B cell (primary cell): Measurements from ENCODE around the gene FAM120A. TPM values are rescaled to one million over a fixed set of nuclear protein-coding genes. Genes with fewer than 3 reads are reported as not detected.
A peak's percentile ranks its signal among the peaks of the same experiment; 100 is the strongest.

Experiments used
- ATAC-seq: fragments of 200-7000 bp; cut with Tn5 transposase; one replicate; pipeline ENCODE4 v1.10.0; 2021; ENCODE audit warnings: low read depth, mild to moderate bottlenecking, moderate number of reproducible peaks, moderate library complexity
- CTCF ChIA-PET: fragments of 350-600 bp; sonication (Branson Sonifier 250); formaldehyde crosslinking; loops from one replicate; lab custom pipeline; 2021; ENCODE audit warnings: antibody characterized with exemption, inconsistent platforms; lab: Charles Lee
- POLR2A ChIA-PET: fragments of 350-600 bp; sonication (Branson Sonifier 250); formaldehyde crosslinking; loops from one replicate; lab custom pipeline; 2021; ENCODE audit warnings: antibody characterized with exemption; lab: Charles Lee
- DNase-seq: peaks from one replicate; pipeline ENCODE4 v3.0.0; 2013
- H2AFZ ChIP-seq: 2 replicates; pipeline ENCODE4 v1.6.1; 2012; ENCODE audit warnings: mild to moderate bottlenecking, low read depth, low read length; ENCODE audit not compliant: insufficient read depth, poor library complexity, severe bottlenecking
- H3K27ac ChIP-seq, 2 donors: 1 replicate in 1 of 2; 2 replicates in 1 of 2; pipeline ENCODE4 v1.5.1; 2012 to 2013; ENCODE audit warnings: low read length in 2 of 2, mild to moderate bottlenecking in 2 of 2, moderate library complexity in 1 of 2
- H3K27me3 ChIP-seq, 4 experiments: fragments of 200-600 bp in 1 of 4; sonication (generic) in 1 of 4; replicated peaks in 1 of 4; 1 replicate in 2 of 4; 2 replicates in 2 of 4; pipeline versions ENCODE4 v1.6.1 to v1.7.0; 2013 to 2016; ENCODE audit warnings: low read length in 3 of 4, mild to moderate bottlenecking in 2 of 4, mixed read lengths in 1 of 4, moderate library complexity in 1 of 4; ENCODE audit not compliant: insufficient read depth in 4 of 4, control insufficient read depth in 3 of 4; ENCODE audit errors: control extremely low read depth in 1 of 4
- H3K36me3 ChIP-seq, 2 experiments: replicated peaks in 1 of 2; 1 replicate in 1 of 2; 2 replicates in 1 of 2; pipeline versions ENCODE4 v1.6.1 to v1.7.1; 2013; ENCODE audit warnings: low read length in 1 of 2; ENCODE audit not compliant: insufficient read depth in 2 of 2, control insufficient read depth in 1 of 2; ENCODE audit errors: control extremely low read depth in 1 of 2, extremely low read depth in 1 of 2
- H3K4me1 ChIP-seq, 2 donors: fragments of 200-600 bp in 1 of 2; sonication (generic) in 1 of 2; 1 replicate in 1 of 2; 2 replicates in 1 of 2; pipeline versions ENCODE4 v1.5.1 to v1.6.1; 2013 to 2017; ENCODE audit warnings: low read length in 2 of 2; ENCODE audit not compliant: control insufficient read depth in 2 of 2, insufficient read depth in 2 of 2
- H3K4me2 ChIP-seq: replicated peaks from 2 replicates; pipeline ENCODE3; 2012; ENCODE audit warnings: mild to moderate bottlenecking, low read depth, low read length; ENCODE audit not compliant: poor library complexity, severe bottlenecking
- H3K4me3 ChIP-seq, 5 experiments: fragments of 200-600 bp in 1 of 5; sonication (generic) in 1 of 5; 1 replicate in 3 of 5; 2 replicates in 2 of 5; pipeline versions ENCODE4 v1.5.1 to v1.7.0; 2011 to 2016; ENCODE audit warnings: low read length in 4 of 5, mild to moderate bottlenecking in 4 of 5, low read depth in 2 of 5, control low read depth in 1 of 5, moderate library complexity in 1 of 5; ENCODE audit not compliant: insufficient read depth in 1 of 5; ENCODE audit errors: control extremely low read depth in 1 of 5, extremely low read depth in 1 of 5
- H3K79me2 ChIP-seq: fragments of 200-600 bp; sonication (generic); one replicate; pipeline ENCODE4 v1.6.0; 2016; ENCODE audit warnings: low read length; ENCODE audit not compliant: control insufficient read depth, insufficient read depth
- H3K9ac ChIP-seq: fragments of 200-600 bp; sonication (generic); 2 replicates; pipeline ENCODE4 v1.6.1; 2017; ENCODE audit warnings: mild to moderate bottlenecking, low read length, moderate library complexity
- H3K9me3 ChIP-seq, 3 donors: one replicate each; pipeline versions ENCODE4 v1.6.1 to v1.7.1; 2013; ENCODE audit warnings: low read length in 2 of 3; ENCODE audit not compliant: control insufficient read depth in 2 of 3, insufficient read depth in 1 of 3; ENCODE audit errors: control extremely low read depth in 1 of 3
- H4K20me1 ChIP-seq: 2 replicates; pipeline ENCODE4 v1.6.0; 2012; ENCODE audit warnings: mild to moderate bottlenecking, low read length; ENCODE audit not compliant: insufficient read depth, control insufficient read depth, poor library complexity, severe bottlenecking
- H3K27ac Mint-ChIP-seq: one replicate; pipeline ENCODE4 v1.8.0; 2021; ENCODE audit warnings: mixed read lengths
- H3K27me3 Mint-ChIP-seq: one replicate; pipeline ENCODE4 v1.8.0; 2021; ENCODE audit warnings: mixed read lengths
- H3K4me1 Mint-ChIP-seq: one replicate; pipeline ENCODE4 v1.8.0; 2021; ENCODE audit warnings: mixed read lengths
- H3K4me3 Mint-ChIP-seq: one replicate; pipeline ENCODE4 v1.8.0; 2021; ENCODE audit warnings: mixed read lengths
- H3K9me3 Mint-ChIP-seq: one replicate; pipeline ENCODE4 v1.8.0; 2022; ENCODE audit warnings: mixed read lengths; ENCODE audit not compliant: insufficient read depth
- EZH2 ChIP-seq: IDR thresholded peaks from 2 replicates; pipeline ENCODE4 v1.6.1; 2012; ENCODE audit warnings: borderline replicate concordance, low read depth, mild to moderate bottlenecking, moderate library complexity, low read length; ENCODE audit not compliant: insufficient read depth, poor library complexity, severe bottlenecking
- WGBS: methylation state at CpG from one replicate; pipeline ENCODE4 v1.1.5; 2013; ENCODE audit warnings: missing lambda C conversion rate; ENCODE audit not compliant: insufficient coverage; 5-methylcytosine and 5-hydroxymethylcytosine counted together
- intact Hi-C: fragments of 100-400 bp; cut with micrococcal nuclease; formaldehyde crosslinking; loops from one replicate; pipeline ENCODE4 v1.10.0; 2022
- polyA plus RNA-seq: library from polyadenylated mRNA; depleted of rRNA; stranded (reverse); fragments of >200 nt; gene quantifications from 2 replicates; pipeline ENCODE4 v1.2.3, GENCODE V29; 2012
- total RNA-seq, 2 donors: library from RNA; stranded (reverse); fragments of 120-200 nt in 1 of 2; gene quantifications; 1 replicate in 1 of 2; 2 replicates in 1 of 2; pipeline versions ENCODE4 v1.2.3 to v1.2.4, GENCODE V29; 2013 to 2022
- TF ChIP-seq, protein P1 (sequence below): fragments of 200-600 bp; IDR thresholded peaks from one replicate; pipeline ENCODE4 v1.8.0; 2022; ENCODE audit warnings: antibody characterized with exemption, mild to moderate bottlenecking

The FAM120A gene
- total and polyA plus RNA-seq, 2 donors (not counting 1 experiment from before 2014, with no cell fraction given) = 48.4 to 105 TPM

GRCh38 chr9:93574900-93575795, 123.7 kb downstream of the FAM120A start:
- intact Hi-C loops = no loop called here
- ChIA-PET CTCF (interaction anchor here (1.7 kb wide), 1 partner anchor 9 kb away, joined by 10 read pairs; no protein-coding TSS in a partner anchor), POLR2A (interaction anchor here (2.1 kb wide), 1 partner anchor 9 kb away, joined by 13 read pairs; no protein-coding TSS in a partner anchor)
- Histone ChIP-seq H3K36me3 (no peaks in the 10 kb centered on the region), H2AFZ (peak overlapping the region; percentile 86), H3K79me2 (peaks cover 18% of the 10 kb centered on the region), H3K4me3 (peak overlapping the region; percentile 58 to 80 (median 68)), H3K9me3 (no peaks in the 10 kb centered on the region), H3K4me2 (peak overlapping the region; percentile 96), H4K20me1 (peaks cover 8% of the 10 kb centered on the region), H3K4me1 (peaks cover 14 to 22% of the 10 kb centered on the region in 2 donors), H3K27ac (peak overlapping the region; percentile 55 to 77), H3K9ac (peak overlapping the region; percentile 81), H3K27me3 (no peaks in the 10 kb centered on the region)
- no peak for ATAC-seq
- Mint-ChIP-seq H3K27me3 (no peaks in the 10 kb centered on the region), H3K9me3 (no peaks in the 10 kb centered on the region), H3K4me1 (peaks cover 27% of the 10 kb centered on the region), H3K27ac (peak overlapping the region; percentile 93), H3K4me3 (peak overlapping the region; percentile 92)
- TF ChIP-seq, protein P1, sequence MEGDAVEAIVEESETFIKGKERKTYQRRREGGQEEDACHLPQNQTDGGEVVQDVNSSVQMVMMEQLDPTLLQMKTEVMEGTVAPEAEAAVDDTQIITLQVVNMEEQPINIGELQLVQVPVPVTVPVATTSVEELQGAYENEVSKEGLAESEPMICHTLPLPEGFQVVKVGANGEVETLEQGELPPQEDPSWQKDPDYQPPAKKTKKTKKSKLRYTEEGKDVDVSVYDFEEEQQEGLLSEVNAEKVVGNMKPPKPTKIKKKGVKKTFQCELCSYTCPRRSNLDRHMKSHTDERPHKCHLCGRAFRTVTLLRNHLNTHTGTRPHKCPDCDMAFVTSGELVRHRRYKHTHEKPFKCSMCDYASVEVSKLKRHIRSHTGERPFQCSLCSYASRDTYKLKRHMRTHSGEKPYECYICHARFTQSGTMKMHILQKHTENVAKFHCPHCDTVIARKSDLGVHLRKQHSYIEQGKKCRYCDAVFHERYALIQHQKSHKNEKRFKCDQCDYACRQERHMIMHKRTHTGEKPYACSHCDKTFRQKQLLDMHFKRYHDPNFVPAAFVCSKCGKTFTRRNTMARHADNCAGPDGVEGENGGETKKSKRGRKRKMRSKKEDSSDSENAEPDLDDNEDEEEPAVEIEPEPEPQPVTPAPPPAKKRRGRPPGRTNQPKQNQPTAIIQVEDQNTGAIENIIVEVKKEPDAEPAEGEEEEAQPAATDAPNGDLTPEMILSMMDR = no peak
- TF ChIP-seq EZH2 = no peak
- DNase-seq = peak; percentile 26
- 49% methylated on average over 28 of the region's 30 CpGs for WGBS
